RWPE2 (cell line): Measurements from ENCODE around the gene KLHL2.

Experiments
- ATAC-seq: fragments of 200-7000 bp; cut with Tn5 transposase; 3 replicates; pipeline ENCODE4 v1.9.1; 2021; ENCODE audit warnings: low read depth
- DNase-seq: peaks from one replicate; pipeline ENCODE4 v3.0.0-alpha.2; 2020; ENCODE audit warnings: low spot score
- H3K27ac ChIP-seq: fragments of 450-650 bp; 2 replicates; pipeline ENCODE4 v1.5.1; 2017; ENCODE audit warnings: mild to moderate bottlenecking; ENCODE audit not compliant: poor library complexity, severe bottlenecking
- H3K27me3 ChIP-seq: fragments of 250-450 bp; sonication (Bioruptor Pico); 2 replicates; pipeline ENCODE4 v1.5.1; 2021; ENCODE audit warnings: mild to moderate bottlenecking, moderate library complexity; ENCODE audit not compliant: insufficient read depth, poor library complexity, severe bottlenecking
- H3K36me3 ChIP-seq: fragments of 250-450 bp; sonication (Bioruptor Pico); 2 replicates; pipeline ENCODE4 v1.5.1; 2020; ENCODE audit warnings: low read depth, mild to moderate bottlenecking, moderate library complexity
- H3K4me1 ChIP-seq: fragments of 250-450 bp; sonication (Bioruptor Pico); 2 replicates; pipeline ENCODE4 v1.5.1; 2021; ENCODE audit warnings: mild to moderate bottlenecking, moderate library complexity; ENCODE audit not compliant: insufficient read depth, poor library complexity, severe bottlenecking
- H3K4me3 ChIP-seq: fragments of 250-450 bp; sonication (Bioruptor Pico); 2 replicates; pipeline ENCODE4 v1.5.1; 2021; ENCODE audit warnings: mild to moderate bottlenecking, moderate library complexity; ENCODE audit not compliant: severe bottlenecking
- H3K9me3 ChIP-seq: fragments of 250-450 bp; sonication (Bioruptor Pico); 2 replicates; pipeline ENCODE4 v1.5.1; 2021; ENCODE audit warnings: mild to moderate bottlenecking, moderate library complexity; ENCODE audit not compliant: severe bottlenecking
- CTCF ChIP-seq: fragments of 450-650 bp; IDR thresholded peaks from one replicate; pipeline ENCODE4 v1.5.1; 2017; ENCODE audit warnings: mild to moderate bottlenecking, moderate library complexity; ENCODE audit not compliant: poor library complexity, severe bottlenecking

Gene KLHL2

GRCh38 chr4:165370530-165370929 lies 163.2 kb downstream of the KLHL2 start:
- Histone ChIP-seq H3K36me3 (no peaks in the 10 kb centered on the region), H3K27ac (no peak overlapping the region), H3K4me1 (peaks cover 11% of the 10 kb centered on the region), H3K9me3 (no peaks in the 10 kb centered on the region), H3K4me3 (no peak overlapping the region), H3K27me3 (no peaks in the 10 kb centered on the region)
- no peak for ATAC-seq
- no peak for TF ChIP-seq CTCF
- DNase-seq = no peak
